ENCODE measurements around the gene FMO5.

Gene FMO5

DNA sequence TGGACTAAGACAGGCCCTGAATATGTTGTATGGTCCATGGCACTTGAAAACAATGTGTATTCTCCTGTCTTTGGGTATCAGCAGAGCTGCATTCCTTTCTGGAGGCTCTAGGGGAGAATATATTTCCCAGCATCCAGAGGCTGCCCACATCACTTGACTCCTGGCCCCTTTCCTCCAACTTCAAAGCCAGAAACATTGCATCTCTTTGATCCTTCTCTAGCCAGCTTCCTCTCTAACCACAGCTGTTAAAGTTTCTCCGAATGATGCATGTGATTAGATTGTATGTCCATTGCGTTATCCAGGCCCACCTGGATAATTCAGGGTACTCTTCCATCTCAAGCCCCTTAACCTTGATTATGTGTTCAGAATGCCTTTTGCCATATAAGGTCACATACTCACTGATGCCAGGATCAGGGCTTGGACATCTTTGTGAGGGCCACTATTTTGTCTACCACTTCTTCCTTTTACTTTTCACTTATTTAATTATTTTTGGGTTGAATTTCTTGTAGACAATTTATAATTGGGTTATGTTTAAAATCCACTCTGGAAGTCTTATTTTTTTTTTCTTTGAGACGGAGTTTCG lies 22.6 kb upstream of the FMO5 start:
- TF ChIP-seq Cebpa-rat (IDR thresholded peaks at IDR 0.05) = no peak
- H3K27ac ChIP-seq = no peak overlapping the region
- H3K36me3 ChIP-seq = peaks cover 28% of the 10 kb centered on the region
- H3K27me3 ChIP-seq = no peaks in the 10 kb centered on the region
- H4K20me1 ChIP-seq = peaks cover 90% of the 10 kb centered on the region
- peaks cover 17% of the 10 kb centered on the region; the same call in 1 of the 2 replicates for H3K9me3 ChIP-seq
- H3K4me1 ChIP-seq = peaks cover 54% of the 10 kb centered on the region
- H3K9ac ChIP-seq = no peak overlapping the region
- H3K4me3 ChIP-seq = no peak overlapping the region
- peak overlapping the region; percentile 74 for H3K4me2 ChIP-seq

DNA sequence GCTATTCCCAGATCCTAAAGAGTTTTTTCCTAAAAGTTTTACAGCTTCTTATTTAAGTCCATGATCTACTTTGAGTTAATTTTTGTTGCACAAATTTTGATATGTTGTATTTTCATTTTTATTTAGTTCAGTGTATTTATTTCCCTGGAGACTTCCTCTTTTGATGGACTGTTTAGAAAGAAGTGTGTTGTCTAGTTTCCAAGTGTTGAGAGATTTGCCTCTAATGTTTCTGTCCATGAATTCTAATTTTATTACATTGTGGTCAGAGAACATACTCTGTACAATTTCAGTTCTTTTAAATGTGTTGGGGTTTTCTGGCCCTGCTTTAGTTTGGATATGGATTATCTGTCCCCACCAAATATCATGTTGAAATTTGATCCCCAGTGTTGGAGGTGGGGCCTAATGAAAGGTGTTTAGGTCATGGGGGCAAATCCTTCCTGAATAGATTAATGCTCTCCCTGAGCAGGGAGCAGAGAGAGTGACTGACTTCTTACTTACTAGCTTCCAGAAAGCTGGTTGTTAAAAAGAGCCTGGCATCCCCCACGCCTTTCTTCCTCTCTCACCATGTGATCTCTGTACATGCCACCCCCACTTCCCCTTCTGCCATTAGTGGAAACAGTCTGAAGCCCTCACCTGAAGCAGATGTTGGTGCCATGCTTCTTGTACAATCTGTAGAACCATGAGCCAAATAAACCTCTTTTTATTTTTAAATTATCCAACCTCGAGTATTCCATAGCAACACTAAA lies 21.9 kb upstream of the FMO5 start:
- no peaks in the 10 kb centered on the region for H3K27me3 ChIP-seq
- H3K27ac ChIP-seq = no peak overlapping the region
- H3K4me3 ChIP-seq = no peak overlapping the region
- H4K20me1 ChIP-seq = peaks cover 83% of the 10 kb centered on the region
- peaks cover 21% of the 10 kb centered on the region for H3K36me3 ChIP-seq
- TF ChIP-seq Cebpa-rat (IDR thresholded peaks at IDR 0.05) = no peak
- H3K4me1 ChIP-seq = peaks cover 56% of the 10 kb centered on the region
- peaks cover 14% of the 10 kb centered on the region; the same call in 1 of the 2 replicates for H3K9me3 ChIP-seq
- no peak overlapping the region for H3K9ac ChIP-seq
- peak overlapping the region; percentile 74 for H3K4me2 ChIP-seq

DNA sequence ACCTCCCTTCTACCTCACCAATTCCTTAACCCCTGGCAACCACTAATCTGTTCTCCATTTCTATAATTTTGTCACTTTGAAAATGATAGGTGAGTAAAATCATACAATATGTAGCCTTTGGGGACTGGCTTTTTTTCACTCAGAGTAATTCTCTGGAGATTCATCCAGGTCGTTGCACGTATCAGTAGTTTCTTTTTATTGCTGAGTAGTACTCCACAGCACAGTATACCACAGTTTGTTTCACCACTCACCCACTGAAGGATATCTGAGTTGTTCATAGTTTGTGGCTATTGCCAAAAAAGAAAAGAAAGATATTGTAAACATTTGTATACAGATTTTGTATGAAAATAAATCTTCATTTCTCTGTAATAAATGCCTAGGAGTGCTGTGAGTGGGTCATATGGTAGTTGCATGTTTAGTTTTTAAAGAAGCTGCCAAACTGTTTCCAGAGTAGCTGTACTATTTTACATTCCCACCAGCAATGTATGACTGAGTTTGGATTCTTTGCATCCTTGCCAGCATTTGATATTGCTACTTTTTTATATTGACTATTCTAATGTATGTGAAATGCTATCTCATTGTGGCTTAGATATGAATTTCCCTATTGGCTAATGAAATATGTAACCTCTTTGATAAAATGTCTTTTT lies 21.0 kb upstream of the FMO5 start:
- TF ChIP-seq Cebpa-rat (IDR thresholded peaks at IDR 0.05) = no peak
- H3K36me3 ChIP-seq = peaks cover 19% of the 10 kb centered on the region; the same call in 1 of the 2 replicates
- H3K4me1 ChIP-seq = peaks cover 61% of the 10 kb centered on the region
- H3K9me3 ChIP-seq = peaks cover 14% of the 10 kb centered on the region; the same call in 1 of the 2 replicates
- H3K4me3 ChIP-seq = no peak overlapping the region
- no peak overlapping the region for H3K4me2 ChIP-seq
- H3K9ac ChIP-seq = no peak overlapping the region
- no peak overlapping the region for H3K27ac ChIP-seq
- no peaks in the 10 kb centered on the region for H3K27me3 ChIP-seq
- H4K20me1 ChIP-seq = peaks cover 75% of the 10 kb centered on the region

DNA sequence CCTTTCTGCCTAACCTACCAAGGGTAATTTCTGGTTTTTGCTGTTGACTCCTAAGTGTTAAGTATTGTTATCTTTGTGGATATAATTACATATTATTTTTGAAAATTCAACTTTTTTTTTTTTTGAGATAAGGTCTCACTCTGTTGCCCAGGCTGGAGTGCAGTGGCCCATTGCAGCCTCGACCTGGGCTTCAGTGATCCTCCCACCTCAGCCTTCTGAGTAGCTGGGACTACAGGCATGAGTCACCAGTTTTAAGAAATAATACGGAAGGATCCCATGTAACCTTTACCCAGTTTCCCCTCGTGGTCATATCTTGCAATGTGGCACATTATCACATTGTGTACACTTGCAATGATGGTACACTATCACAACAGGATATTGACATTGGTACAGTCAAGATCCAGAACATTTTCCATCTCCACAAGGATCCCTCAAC lies 20.5 kb upstream of the FMO5 start:
- Histone ChIP-seq H3K9ac (no peak overlapping the region), H3K4me3 (no peak overlapping the region), H3K36me3 (peaks cover 14% of the 10 kb centered on the region; the same call in 1 of the 2 replicates), H3K9me3 (peaks cover 12% of the 10 kb centered on the region; the same call in 1 of the 2 replicates), H3K4me1 (peaks cover 55% of the 10 kb centered on the region), H3K4me2 (0 out of 2 replicates have a peak overlapping the region, but pooled peaks have one; percentile 73), H3K27me3 (no peaks in the 10 kb centered on the region), H4K20me1 (peaks cover 70% of the 10 kb centered on the region), H3K27ac (no peak overlapping the region)
- no peak for TF ChIP-seq Cebpa-rat (IDR thresholded peaks at IDR 0.05)

DNA sequence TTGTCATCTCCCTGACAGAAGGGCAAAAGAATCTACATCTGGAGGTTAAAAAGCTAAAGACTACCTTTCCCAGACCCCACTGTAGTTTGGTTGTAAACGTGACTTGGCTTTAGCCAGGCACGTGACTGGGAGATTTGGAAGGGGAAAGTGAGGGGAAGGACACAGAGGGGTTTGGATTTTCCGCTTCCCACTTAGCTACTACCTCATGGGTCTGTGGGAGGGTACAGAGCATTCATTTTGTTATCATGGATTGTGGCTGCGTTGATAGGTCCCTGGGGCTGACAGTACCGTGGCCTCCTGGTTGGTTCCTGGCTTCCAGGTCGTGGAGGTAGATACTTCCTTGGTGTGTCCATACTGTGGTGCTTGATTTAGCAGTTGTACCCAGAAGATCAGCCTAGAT lies 20.0 kb upstream of the FMO5 start:
- peak overlapping the region; percentile 73 for H3K4me2 ChIP-seq
- H3K9ac ChIP-seq = no peak overlapping the region
- peaks cover 9% of the 10 kb centered on the region; the same call in 1 of the 2 replicates for H3K36me3 ChIP-seq
- no peak for TF ChIP-seq Cebpa-rat (IDR thresholded peaks at IDR 0.05)
- no peaks in the 10 kb centered on the region for H3K27me3 ChIP-seq
- no peak overlapping the region for H3K27ac ChIP-seq
- H4K20me1 ChIP-seq = peaks cover 65% of the 10 kb centered on the region
- peaks cover 51% of the 10 kb centered on the region for H3K4me1 ChIP-seq
- H3K9me3 ChIP-seq = 0 out of 2 replicates have a peak, but pooled peaks cover 8% of the 10 kb centered on the region
- no peak overlapping the region for H3K4me3 ChIP-seq

DNA sequence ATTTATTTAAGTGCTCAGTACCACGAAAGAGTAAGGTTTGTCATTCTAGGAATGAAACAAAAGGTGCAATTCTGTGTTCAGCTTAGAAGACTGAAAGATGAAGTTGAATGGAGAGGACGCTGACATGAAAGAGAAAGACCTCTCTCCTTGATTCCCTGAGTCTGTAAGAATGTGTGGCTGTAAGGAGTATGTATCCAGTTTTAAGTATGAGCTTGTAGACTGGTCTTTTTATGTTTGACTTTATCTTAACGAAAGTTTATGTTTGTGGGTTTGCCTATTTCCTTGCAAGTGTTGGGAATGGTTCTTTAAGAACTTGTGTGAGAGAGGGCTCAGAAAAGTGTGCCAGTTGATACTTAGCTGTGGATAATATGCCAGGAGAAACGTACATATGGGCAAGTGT lies 18.7 kb upstream of the FMO5 start:
- H3K4me3 ChIP-seq = peak overlapping the region; percentile 86
- peaks cover 8% of the 10 kb centered on the region; the same call in 1 of the 2 replicates for H3K36me3 ChIP-seq
- 0 out of 2 replicates have a peak, but pooled peaks cover 8% of the 10 kb centered on the region for H3K9me3 ChIP-seq
- H3K27ac ChIP-seq = peak overlapping the region; percentile 95; the same call in 1 of the 2 replicates
- H3K4me1 ChIP-seq = peaks cover 51% of the 10 kb centered on the region
- peak overlapping the region; percentile 91 for H3K9ac ChIP-seq
- H3K27me3 ChIP-seq = no peaks in the 10 kb centered on the region
- H4K20me1 ChIP-seq = peaks cover 54% of the 10 kb centered on the region
- no peak for TF ChIP-seq Cebpa-rat (IDR thresholded peaks at IDR 0.05)
- peak overlapping the region; percentile 73 for H3K4me2 ChIP-seq

DNA sequence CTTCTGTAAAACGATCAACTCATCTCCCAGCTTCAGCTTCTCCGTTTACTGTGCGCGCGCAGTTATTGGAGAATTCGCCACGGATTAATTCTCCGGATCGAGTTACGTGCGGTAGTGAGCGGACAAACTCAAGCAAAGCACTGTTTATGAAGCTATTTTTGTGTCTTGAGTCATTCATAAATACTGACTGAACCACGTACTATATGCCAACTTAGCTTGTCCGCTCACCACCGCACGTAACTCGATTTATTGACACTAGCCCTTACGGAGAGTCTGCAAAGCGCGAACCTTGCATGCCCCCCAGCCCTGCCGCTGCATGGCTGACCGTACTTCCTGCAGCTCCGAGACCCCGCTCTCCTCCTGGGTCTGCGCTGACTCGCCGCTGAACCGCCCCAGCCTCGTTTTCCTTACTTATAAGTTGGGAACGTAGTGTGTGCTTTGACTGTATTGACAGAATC lies 18.1 kb upstream of the FMO5 start:
- no peak for TF ChIP-seq Cebpa-rat (IDR thresholded peaks at IDR 0.05)
- H4K20me1 ChIP-seq = peaks cover 52% of the 10 kb centered on the region
- H3K27me3 ChIP-seq = no peaks in the 10 kb centered on the region
- H3K4me1 ChIP-seq = peaks cover 50% of the 10 kb centered on the region
- peak overlapping the region; percentile 73 for H3K4me2 ChIP-seq
- peak overlapping the region; percentile 86 for H3K4me3 ChIP-seq
- H3K36me3 ChIP-seq = peaks cover 8% of the 10 kb centered on the region; the same call in 1 of the 2 replicates
- peak overlapping the region; percentile 91 for H3K9ac ChIP-seq
- H3K27ac ChIP-seq = peak overlapping the region; percentile 95
- 0 out of 2 replicates have a peak, but pooled peaks cover 8% of the 10 kb centered on the region for H3K9me3 ChIP-seq

DNA sequence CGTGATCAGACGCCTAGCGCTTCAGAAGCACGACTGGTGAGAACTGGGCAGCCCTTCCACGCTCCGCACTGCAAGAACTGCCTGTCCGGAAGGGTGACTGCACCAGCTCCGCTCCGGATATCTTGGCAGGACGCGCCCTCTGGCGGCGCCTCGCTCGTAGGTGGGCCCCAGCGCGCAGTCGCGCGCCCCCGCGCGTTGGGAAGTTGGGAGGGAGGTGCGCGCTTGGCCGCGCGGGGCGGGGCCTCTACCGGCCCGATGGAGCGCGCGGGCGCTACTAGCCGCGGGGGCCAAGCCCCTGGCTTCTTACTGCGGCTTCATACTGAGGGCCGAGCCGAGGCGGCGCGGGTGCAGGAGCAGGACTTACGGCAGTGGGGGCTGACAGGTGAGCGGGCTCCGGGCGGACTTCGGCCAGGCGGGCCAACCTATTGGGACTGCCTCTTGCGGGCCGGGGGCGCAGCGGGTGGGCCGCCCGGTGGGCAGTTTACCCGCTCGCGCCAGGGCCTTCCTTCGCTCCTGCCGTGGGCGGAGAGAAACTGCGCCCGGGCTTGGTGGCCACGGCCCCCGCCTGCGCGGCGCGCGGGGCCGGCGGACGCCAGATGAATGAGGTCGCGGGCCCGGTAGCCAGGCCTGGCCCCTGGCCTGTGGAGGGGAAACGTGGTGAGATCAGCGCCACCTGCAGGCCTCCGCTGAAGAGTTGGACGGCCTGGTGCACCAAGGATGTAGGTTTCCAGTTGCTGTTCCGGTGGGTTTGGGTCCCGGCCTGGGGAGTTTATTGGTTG lies 17.5 kb upstream of the FMO5 start, which contains the start of gene CHD1L:
Gene CHD1L (plus strand): TSS at position 236 of the 779 bp plus-strand sequence. CDS start 20 bp downstream, at position 256.
- Histone ChIP-seq H3K27ac (peak within 1 kb of the TSS; percentile 95), H3K9ac (peak within 1 kb of the TSS; percentile 91), H3K4me2 (peak within 1 kb of the TSS; percentile 73), H3K4me3 (peak within 1 kb of the TSS; percentile 86), H3K27me3 (no peaks in the 10 kb centered on the region), H3K9me3 (0 out of 2 replicates have a peak, but pooled peaks cover 2% of the 10 kb centered on the region), H3K36me3 (peaks cover 8% of the 10 kb centered on the region; the same call in 1 of the 2 replicates), H3K4me1 (peaks cover 44% of the 10 kb centered on the region), H4K20me1 (peaks cover 46% of the 10 kb centered on the region)
- TF ChIP-seq Cebpa-rat (IDR thresholded peaks at IDR 0.05) = no peak
